ENCODE measurements around the gene FBXO34. TPM values are rescaled to one million over a fixed set of nuclear protein-coding genes. Genes with fewer than 3 reads are reported as not detected.
A peak's percentile ranks its signal among the peaks of the same experiment; 100 is the strongest.

FBXO34 gene
- total and polyA plus RNA-seq, 2 of the 13 experiments (the other 11 are each of a cell fraction or from before 2014, with no cell fraction given): 8.8 to 13.5 TPM

DNA sequence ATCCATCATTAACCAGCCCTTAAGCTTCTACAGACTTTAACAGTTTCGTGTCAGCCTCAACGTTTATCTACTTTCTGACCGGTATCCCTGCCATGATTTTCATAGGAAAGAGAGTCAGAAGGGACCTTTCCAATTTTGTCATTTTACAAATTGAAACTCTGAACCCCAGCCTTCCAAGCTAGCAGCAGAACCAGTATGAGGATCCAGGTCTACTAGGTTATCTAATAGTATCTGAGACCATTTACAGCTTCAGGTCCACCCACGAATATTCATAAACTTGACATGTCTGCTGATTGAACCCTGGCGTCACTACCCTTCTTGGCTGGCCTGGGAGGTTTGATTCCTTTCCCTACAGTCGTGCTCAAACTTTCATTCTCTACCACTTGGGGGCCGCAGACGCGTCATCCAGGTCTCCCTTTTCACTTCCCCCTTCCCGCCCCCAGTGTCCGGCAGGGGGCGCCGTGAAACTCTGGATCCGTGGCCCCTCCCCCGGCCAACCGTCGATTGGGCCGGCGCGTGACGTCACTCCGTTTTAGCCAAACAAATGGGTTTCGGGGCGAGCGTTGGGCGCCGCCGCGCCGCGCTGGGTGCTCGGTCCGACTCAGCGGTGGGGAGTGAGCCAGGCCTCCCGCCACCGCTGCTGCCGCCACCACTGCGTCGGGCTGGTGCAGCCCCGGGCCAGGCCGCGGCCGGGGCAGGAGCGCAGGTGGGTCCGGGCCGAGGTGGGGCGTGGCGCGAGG is at the start of gene FBXO34 (continued):
- TF ChIP-seq, protein P1, sequence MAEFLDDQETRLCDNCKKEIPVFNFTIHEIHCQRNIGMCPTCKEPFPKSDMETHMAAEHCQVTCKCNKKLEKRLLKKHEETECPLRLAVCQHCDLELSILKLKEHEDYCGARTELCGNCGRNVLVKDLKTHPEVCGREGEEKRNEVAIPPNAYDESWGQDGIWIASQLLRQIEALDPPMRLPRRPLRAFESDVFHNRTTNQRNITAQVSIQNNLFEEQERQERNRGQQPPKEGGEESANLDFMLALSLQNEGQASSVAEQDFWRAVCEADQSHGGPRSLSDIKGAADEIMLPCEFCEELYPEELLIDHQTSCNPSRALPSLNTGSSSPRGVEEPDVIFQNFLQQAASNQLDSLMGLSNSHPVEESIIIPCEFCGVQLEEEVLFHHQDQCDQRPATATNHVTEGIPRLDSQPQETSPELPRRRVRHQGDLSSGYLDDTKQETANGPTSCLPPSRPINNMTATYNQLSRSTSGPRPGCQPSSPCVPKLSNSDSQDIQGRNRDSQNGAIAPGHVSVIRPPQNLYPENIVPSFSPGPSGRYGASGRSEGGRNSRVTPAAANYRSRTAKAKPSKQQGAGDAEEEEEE (CRISPR knock-in tag; IDR thresholded peaks at IDR 0.05; ENCODE audit: borderline replicate concordance): no peak
- TF ChIP-seq ZBTB20 (CRISPR knock-in tag; IDR thresholded peaks at IDR 0.05; ENCODE audit: borderline replicate concordance, low read depth) (0 out of 2 replicates have a peak, but pooled peaks have one; percentile 45), KLF12 (CRISPR knock-in tag; IDR thresholded peaks at IDR 0.05; ENCODE audit: borderline replicate concordance) (no peak), ZNF30 (CRISPR knock-in tag; IDR thresholded peaks at IDR 0.05) (no peak), RFXANK (CRISPR knock-in tag; IDR thresholded peaks at IDR 0.05) (peak; percentile 79; the same call in 1 of the 2 replicates), IRX3 (CRISPR knock-in tag; IDR thresholded peaks at IDR 0.05; ENCODE audit: borderline replicate concordance, low read depth) (no peak), TGIF2 (CRISPR knock-in tag; IDR thresholded peaks at IDR 0.05) (0 out of 2 replicates have a peak, but pooled peaks have one; percentile 30), GMEB2 (CRISPR knock-in tag; IDR thresholded peaks at IDR 0.05; ENCODE audit: low read depth) (peak; percentile 49; the same call in 1 of the 2 replicates), ZNF441 (CRISPR knock-in tag; IDR thresholded peaks at IDR 0.05; ENCODE audit: borderline replicate concordance) (peak; percentile 23; the same call in 1 of the 2 replicates), ZMYM3 (CRISPR knock-in tag; IDR thresholded peaks at IDR 0.05) (peak; percentile 59; the same call in 1 of the 2 replicates), CBX1 (IDR thresholded peaks at IDR 0.05; ENCODE audit: low read depth) (peak; percentile 32), TP53 (CRISPR knock-in tag; conservative IDR thresholded peaks at IDR 0.05) (no peak), ZNF121 (CRISPR knock-in tag; IDR thresholded peaks at IDR 0.05) (0 out of 2 replicates have a peak, but pooled peaks have one; percentile 32), GABPA (IDR thresholded peaks at IDR 0.05; ENCODE audit: low read depth, low read length) (no peak), GABPA (CRISPR knock-in tag; IDR thresholded peaks at IDR 0.05; ENCODE audit: low read depth) (peak; percentile 59), HMG20A (CRISPR knock-in tag; IDR thresholded peaks at IDR 0.05; ENCODE audit: borderline replicate concordance) (0 out of 2 replicates have a peak, but pooled peaks have one; percentile 29), NFYC (CRISPR knock-in tag; IDR thresholded peaks at IDR 0.05) (peak; percentile 74), ZNF652 (CRISPR knock-in tag; IDR thresholded peaks at IDR 0.05; ENCODE audit: borderline replicate concordance, low read depth) (no peak; the same call in 1 of the 2 replicates), SPEN (CRISPR knock-in tag; IDR thresholded peaks at IDR 0.05; ENCODE audit: low read depth) (peak; percentile 49; the same call in 1 of the 2 replicates), ZNF589 (CRISPR knock-in tag; conservative IDR thresholded peaks at IDR 0.05) (0 out of 2 replicates have a peak, but pooled peaks have one; percentile 38), ZBTB7B (CRISPR knock-in tag; IDR thresholded peaks at IDR 0.05) (0 out of 2 replicates have a peak, but pooled peaks have one; percentile 22), RXRB (CRISPR knock-in tag; IDR thresholded peaks at IDR 0.05; ENCODE audit: borderline replicate concordance) (peak; percentile 67), AHR (CRISPR knock-in tag; IDR thresholded peaks at IDR 0.05) (peak; percentile 34; the same call in 1 of the 2 replicates), HNF1B (CRISPR knock-in tag; IDR thresholded peaks at IDR 0.05) (peak; percentile 80)
- TF ChIP-seq, protein P2, sequence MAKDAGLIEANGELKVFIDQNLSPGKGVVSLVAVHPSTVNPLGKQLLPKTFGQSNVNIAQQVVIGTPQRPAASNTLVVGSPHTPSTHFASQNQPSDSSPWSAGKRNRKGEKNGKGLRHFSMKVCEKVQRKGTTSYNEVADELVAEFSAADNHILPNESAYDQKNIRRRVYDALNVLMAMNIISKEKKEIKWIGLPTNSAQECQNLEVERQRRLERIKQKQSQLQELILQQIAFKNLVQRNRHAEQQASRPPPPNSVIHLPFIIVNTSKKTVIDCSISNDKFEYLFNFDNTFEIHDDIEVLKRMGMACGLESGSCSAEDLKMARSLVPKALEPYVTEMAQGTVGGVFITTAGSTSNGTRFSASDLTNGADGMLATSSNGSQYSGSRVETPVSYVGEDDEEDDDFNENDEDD (CRISPR knock-in tag; IDR thresholded peaks at IDR 0.05; ENCODE audit: borderline replicate concordance): peak; percentile 77

Data from HepG2 (cell line).